ENCODE data around the gene DGKK. TPM values are rescaled to one million over a fixed set of nuclear protein-coding genes. Genes with fewer than 3 reads are reported as not detected.

Gene DGKK
- not detected in 2 replicates for total RNA-seq

DNA sequence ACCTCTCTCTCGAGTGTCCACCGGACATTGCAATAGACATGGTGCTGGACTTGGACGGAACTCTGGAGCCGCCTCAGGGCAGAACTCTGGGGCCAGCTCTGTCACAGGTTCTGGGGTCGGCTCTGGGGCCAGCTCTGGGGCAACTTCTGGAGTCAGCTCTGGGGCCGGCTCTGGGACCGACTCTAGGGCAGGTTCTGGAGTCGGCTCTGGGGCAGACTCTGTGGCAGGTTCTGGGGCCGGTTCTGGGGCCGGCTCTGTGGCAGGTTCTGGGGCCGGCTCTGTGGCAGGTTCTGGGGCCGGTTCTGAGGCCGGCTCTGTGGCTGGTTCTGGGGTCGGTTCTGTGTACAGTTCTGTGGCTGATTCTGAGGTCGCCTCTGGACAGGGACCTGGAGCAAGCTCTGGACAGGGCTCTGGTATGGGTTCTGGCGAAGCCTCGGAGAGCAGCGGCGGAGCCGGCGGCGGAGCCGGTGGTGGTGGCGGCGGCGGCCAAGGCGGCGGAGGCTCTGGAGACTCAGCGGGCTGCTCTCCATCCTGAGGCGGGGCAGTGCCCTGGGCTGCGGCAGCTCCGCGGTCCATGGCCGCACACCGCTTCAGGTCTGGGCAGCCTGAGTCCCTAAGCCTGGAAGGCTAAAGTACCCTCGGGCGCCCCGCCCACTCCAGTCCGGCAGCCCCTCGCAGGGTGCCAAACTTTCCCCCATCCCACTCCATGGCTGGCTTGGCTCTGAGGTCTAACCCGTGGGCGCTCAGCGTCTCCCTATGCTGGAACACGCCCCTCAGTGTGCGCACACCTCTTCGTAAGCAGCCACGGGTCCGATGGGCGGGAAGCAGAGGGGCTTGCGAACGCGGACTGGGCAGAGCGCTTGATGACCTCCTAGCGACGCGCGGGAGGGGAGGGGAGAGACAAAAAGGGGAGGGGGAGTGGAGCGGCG, at the start of gene DGKK:
Gene DGKK (minus strand): TSS at position 723 of the 929 bp plus-strand sequence. CDS start 147 bp downstream, at position 576.
- no peaks in the 10 kb centered on the region for H3K36me3 Mint-ChIP-seq (ENCODE audit: low read depth)
- H3K9me3 Mint-ChIP-seq: no peaks in the 10 kb centered on the region
- no peaks in the 10 kb centered on the region for H3K4me1 Mint-ChIP-seq (ENCODE audit: low read depth)
- peaks cover 39% of the 10 kb centered on the region for H3K27me3 Mint-ChIP-seq (ENCODE audit: insufficient read depth)
- no peak within 1 kb of the TSS for H3K4me3 Mint-ChIP-seq
- intact Hi-C loops (cut with micrococcal nuclease): no loop called here
- no peak within 1 kb of the TSS for H3K27ac Mint-ChIP-seq
- DNase-seq (ENCODE audit: low spot score): no peak

DNA sequence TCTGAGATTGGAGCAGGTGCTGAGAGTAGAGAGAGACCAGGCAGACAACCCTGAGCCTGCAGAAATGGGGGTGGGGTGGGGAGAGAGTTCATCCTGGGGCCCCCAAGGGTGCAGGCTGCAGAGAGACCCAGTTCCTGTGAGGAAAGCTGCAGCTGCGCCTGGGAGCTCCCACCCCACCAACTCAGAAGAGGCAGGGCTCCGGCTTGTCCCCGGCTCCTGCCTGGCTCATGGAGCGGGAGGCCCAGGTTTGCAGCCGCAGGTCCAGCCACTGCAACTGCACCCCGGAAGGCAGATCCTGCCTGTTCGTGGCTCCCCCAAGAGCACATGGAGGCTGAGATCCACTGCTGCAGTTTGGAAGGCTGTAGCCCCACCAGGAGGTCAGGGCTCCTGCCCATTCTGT, 44.2 kb upstream of the DGKK start:
- Mint-ChIP-seq H3K27ac (no peak overlapping the region), H3K27me3 (ENCODE audit: insufficient read depth) (peaks cover 7% of the 10 kb centered on the region), H3K4me1 (ENCODE audit: low read depth) (no peaks in the 10 kb centered on the region), H3K4me3 (no peak overlapping the region), H3K9me3 (no peaks in the 10 kb centered on the region), H3K36me3 (ENCODE audit: low read depth) (no peaks in the 10 kb centered on the region)
- intact Hi-C loops (cut with micrococcal nuclease): no loop called here
- DNase-seq (ENCODE audit: low spot score): no peak

DNA sequence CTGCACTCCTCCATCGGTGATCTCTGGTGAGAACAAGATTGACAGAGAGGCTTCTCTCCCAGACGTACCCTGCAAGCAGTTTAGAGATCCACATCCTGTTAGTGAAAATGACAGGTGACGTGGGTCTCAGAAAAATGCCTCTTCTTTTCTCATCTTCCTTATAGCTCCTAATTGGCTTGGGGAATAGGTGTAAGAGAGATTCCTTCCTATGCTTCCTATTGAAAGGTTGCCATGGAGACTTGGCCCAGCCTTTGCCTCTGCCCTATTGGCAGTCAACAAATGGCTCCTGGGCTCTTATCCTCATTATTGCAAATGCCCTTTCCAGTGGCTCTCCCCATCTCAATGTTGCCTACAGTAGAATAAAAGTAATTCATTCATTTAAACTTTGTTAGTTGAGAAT, 26.5 kb upstream of the DGKK start:
- Mint-ChIP-seq H3K4me1 (ENCODE audit: low read depth) (no peaks in the 10 kb centered on the region), H3K27me3 (ENCODE audit: insufficient read depth) (peaks cover 2% of the 10 kb centered on the region), H3K9me3 (no peaks in the 10 kb centered on the region), H3K4me3 (no peak overlapping the region), H3K27ac (no peak overlapping the region), H3K36me3 (ENCODE audit: low read depth) (no peaks in the 10 kb centered on the region)
- intact Hi-C loops (cut with micrococcal nuclease): no loop called here
- DNase-seq (ENCODE audit: low spot score): no peak

DNA sequence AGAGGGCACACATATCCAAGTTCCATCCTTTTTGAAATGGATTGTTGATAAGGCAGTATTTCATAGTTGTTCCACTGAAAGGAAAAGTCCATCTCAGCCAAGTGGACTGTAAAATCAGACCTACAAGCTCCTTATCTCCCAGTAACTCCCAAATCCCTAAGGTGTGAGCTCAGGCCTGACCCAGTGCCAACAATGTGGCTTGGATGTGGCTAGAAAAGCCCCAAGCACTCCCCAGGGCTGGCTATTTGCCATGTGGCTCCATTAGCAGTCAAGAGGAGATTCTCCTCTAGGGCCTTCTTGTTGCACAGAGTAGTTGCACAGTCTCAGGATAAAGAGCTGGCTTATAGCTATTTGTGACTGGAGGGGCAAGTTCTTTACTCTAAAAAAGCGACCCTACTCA, 25.0 kb upstream of the DGKK start:
- intact Hi-C loops (cut with micrococcal nuclease): no loop called here
- Mint-ChIP-seq H3K4me3 (no peak overlapping the region), H3K27me3 (ENCODE audit: insufficient read depth) (peaks cover 3% of the 10 kb centered on the region), H3K4me1 (ENCODE audit: low read depth) (no peaks in the 10 kb centered on the region), H3K27ac (no peak overlapping the region), H3K9me3 (no peaks in the 10 kb centered on the region), H3K36me3 (ENCODE audit: low read depth) (no peaks in the 10 kb centered on the region)
- no peak for DNase-seq (ENCODE audit: low spot score)

- Mint-ChIP-seq H3K27me3 (ENCODE audit: insufficient read depth) (peaks cover 3% of the 10 kb centered on the region), H3K36me3 (ENCODE audit: low read depth) (no peaks in the 10 kb centered on the region), H3K4me3 (no peak overlapping the region), H3K27ac (no peak overlapping the region), H3K9me3 (no peaks in the 10 kb centered on the region), H3K4me1 (ENCODE audit: low read depth) (no peaks in the 10 kb centered on the region)
- no peak for DNase-seq (ENCODE audit: low spot score)
- intact Hi-C loops (cut with micrococcal nuclease): no loop called here
Observed at GRCh38 chrX:50492720-50493119, 22.1 kb upstream of the DGKK start.

GRCh38 chrX:50484662-50485061, 14.0 kb upstream of the DGKK start:
- H3K36me3 Mint-ChIP-seq (ENCODE audit: low read depth): no peaks in the 10 kb centered on the region
- no peak overlapping the region for H3K4me3 Mint-ChIP-seq
- no peak for DNase-seq (ENCODE audit: low spot score)
- H3K4me1 Mint-ChIP-seq (ENCODE audit: low read depth): no peaks in the 10 kb centered on the region
- no peaks in the 10 kb centered on the region for H3K27me3 Mint-ChIP-seq (ENCODE audit: insufficient read depth)
- no peak overlapping the region for H3K27ac Mint-ChIP-seq
- intact Hi-C loops (cut with micrococcal nuclease): no loop called here
- H3K9me3 Mint-ChIP-seq: no peaks in the 10 kb centered on the region

GRCh38 chrX:50483283-50483682, 12.7 kb upstream of the DGKK start:
- H3K4me3 Mint-ChIP-seq: no peak overlapping the region
- no peaks in the 10 kb centered on the region for H3K4me1 Mint-ChIP-seq (ENCODE audit: low read depth)
- no peaks in the 10 kb centered on the region for H3K9me3 Mint-ChIP-seq
- intact Hi-C loops (cut with micrococcal nuclease): no loop called here
- no peak overlapping the region for H3K27ac Mint-ChIP-seq
- no peaks in the 10 kb centered on the region for H3K36me3 Mint-ChIP-seq (ENCODE audit: low read depth)
- H3K27me3 Mint-ChIP-seq (ENCODE audit: insufficient read depth): no peaks in the 10 kb centered on the region
- no peak for DNase-seq (ENCODE audit: low spot score)

GRCh38 chrX:50475208-50475607, 4.6 kb upstream of the DGKK start:
- Mint-ChIP-seq H3K36me3 (ENCODE audit: low read depth) (no peaks in the 10 kb centered on the region), H3K4me3 (no peak overlapping the region), H3K9me3 (no peaks in the 10 kb centered on the region), H3K4me1 (ENCODE audit: low read depth) (no peaks in the 10 kb centered on the region), H3K27me3 (ENCODE audit: insufficient read depth) (peaks cover 21% of the 10 kb centered on the region), H3K27ac (no peak overlapping the region)
- intact Hi-C loops (cut with micrococcal nuclease): no loop called here
- no peak for DNase-seq (ENCODE audit: low spot score)

DNA sequence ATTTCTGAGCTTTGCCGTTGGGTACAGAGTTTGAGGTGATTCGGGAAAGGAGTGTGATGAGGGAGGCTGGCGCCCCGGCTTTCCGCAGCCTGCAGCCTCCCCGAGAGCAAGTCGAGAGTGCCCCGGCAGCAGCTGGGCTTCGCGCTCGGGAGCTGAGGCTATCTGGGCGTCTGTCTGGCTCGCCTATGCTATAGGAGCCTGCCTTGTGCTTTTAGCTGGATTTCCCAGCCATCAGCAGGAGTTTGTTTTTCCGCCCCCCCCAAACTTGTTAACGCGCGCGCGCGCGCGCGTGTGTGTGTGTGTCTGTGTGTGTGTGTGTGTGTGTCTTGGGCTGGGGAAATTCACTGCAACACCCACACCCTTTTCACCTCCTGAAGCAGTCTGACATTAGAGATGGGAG, 765 bp upstream of the DGKK start:
- Mint-ChIP-seq H3K9me3 (no peaks in the 10 kb centered on the region), H3K4me1 (ENCODE audit: low read depth) (no peaks in the 10 kb centered on the region), H3K27me3 (ENCODE audit: insufficient read depth) (peaks cover 39% of the 10 kb centered on the region), H3K27ac (no peak overlapping the region), H3K36me3 (ENCODE audit: low read depth) (no peaks in the 10 kb centered on the region), H3K4me3 (no peak overlapping the region)
- intact Hi-C loops (cut with micrococcal nuclease): no loop called here
- DNase-seq (ENCODE audit: low spot score): no peak

DNA sequence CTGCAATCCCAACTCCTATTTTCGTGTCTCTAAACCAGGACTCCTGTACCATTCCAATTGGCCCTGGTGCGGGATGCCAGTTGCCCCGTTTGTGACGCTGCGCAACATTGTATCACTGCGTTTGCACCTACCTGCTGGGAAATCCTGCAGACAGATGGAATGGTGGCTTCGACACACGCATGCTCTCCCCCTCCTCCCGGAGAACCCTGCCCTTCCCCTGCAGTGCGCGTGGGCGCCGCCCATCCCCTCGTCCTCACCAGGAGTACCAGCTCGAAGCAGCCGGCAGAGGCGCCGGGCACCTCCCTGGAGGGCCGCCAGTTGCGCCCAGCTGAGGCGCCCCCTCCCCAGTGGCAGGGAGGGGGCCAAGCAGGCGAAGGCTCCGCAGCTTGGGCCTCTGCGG, 1.4 kb downstream of the DGKK start:
- intact Hi-C loops (cut with micrococcal nuclease): no loop called here
- peaks cover 41% of the 10 kb centered on the region for H3K27me3 Mint-ChIP-seq (ENCODE audit: insufficient read depth)

GRCh38 chrX:50459615-50460014, 11.0 kb downstream of the DGKK start:
- H3K27ac Mint-ChIP-seq: no peak overlapping the region
- intact Hi-C loops (cut with micrococcal nuclease): no loop called here

More for the DNA sequence above, 1.4 kb downstream of the DGKK start:
- DNase-seq (ENCODE audit: low spot score): no peak
- Mint-ChIP-seq H3K36me3 (ENCODE audit: low read depth) (no peaks in the 10 kb centered on the region), H3K4me1 (ENCODE audit: low read depth) (no peaks in the 10 kb centered on the region), H3K9me3 (no peaks in the 10 kb centered on the region), H3K4me3 (no peak overlapping the region), H3K27ac (no peak overlapping the region)

DNA sequence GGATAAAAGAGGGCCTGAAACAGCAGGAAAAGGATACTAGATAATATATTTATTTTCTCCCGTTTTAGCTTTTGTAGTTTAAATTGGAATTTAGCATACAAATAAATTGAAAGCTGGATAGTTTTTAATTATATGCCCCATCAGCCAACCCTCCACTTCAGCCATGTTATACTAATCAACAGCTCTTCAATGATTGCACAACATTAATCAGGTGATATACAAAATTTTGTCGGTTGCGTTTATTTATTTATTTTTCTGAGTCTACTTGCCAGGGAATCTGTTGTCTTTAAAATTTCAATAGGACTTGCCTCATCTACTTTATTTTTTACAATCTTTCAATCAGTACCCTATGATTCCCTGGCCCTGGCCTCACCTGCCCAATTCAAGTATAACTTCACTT, 12.1 kb downstream of the DGKK start:
- Mint-ChIP-seq H3K27me3 (ENCODE audit: insufficient read depth) (peaks cover 8% of the 10 kb centered on the region), H3K4me3 (no peak overlapping the region), H3K4me1 (ENCODE audit: low read depth) (no peaks in the 10 kb centered on the region), H3K27ac (no peak overlapping the region), H3K9me3 (no peaks in the 10 kb centered on the region), H3K36me3 (ENCODE audit: low read depth) (no peaks in the 10 kb centered on the region)
- intact Hi-C loops (cut with micrococcal nuclease): no loop called here
- no peak for DNase-seq (ENCODE audit: low spot score)

More at GRCh38 chrX:50459615-50460014, 11.0 kb downstream of the DGKK start:
- Mint-ChIP-seq H3K4me1 (ENCODE audit: low read depth) (no peaks in the 10 kb centered on the region), H3K4me3 (no peak overlapping the region), H3K9me3 (no peaks in the 10 kb centered on the region), H3K36me3 (ENCODE audit: low read depth) (no peaks in the 10 kb centered on the region), H3K27me3 (ENCODE audit: insufficient read depth) (peaks cover 11% of the 10 kb centered on the region)
- no peak for DNase-seq (ENCODE audit: low spot score)

DNA sequence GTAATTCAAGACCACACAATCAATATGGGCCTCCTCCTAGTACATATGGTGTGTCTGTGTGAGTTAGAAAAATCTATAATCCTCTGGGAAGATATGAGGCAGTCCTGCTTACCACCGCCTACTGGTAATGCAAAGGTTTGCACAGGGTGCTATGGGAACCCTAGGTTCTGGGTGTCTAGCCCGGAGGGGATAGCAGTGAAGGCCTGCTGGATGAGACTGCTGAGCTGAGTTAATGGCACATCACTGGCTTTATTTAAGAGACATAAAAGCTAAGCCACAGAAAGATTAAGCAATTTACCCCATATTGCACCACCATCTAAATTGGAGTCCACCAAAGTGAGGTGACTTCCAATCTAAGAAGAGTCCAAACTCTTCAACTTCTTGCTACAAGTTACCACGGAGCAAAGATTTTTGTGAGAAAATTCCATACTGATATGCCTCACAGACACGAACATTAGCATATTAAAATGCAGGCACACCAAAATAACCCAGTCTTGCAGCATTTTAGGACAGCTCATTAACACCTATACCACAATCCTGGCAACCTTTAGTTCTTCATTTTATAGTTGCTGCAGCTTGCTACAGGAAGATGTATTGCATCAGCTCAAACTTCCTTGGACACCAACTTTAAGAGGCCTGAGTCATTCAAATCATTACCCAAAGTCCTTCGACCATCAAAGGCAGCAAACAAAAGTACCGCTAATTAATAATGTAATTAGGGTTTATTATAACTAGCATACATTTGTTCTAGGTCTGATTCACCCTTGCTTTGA, 13.7 kb downstream of the DGKK start:
- Mint-ChIP-seq H3K4me1 (ENCODE audit: low read depth) (no peaks in the 10 kb centered on the region), H3K27me3 (ENCODE audit: insufficient read depth) (peaks cover 3% of the 10 kb centered on the region), H3K9me3 (no peaks in the 10 kb centered on the region), H3K36me3 (ENCODE audit: low read depth) (no peaks in the 10 kb centered on the region), H3K4me3 (no peak overlapping the region), H3K27ac (no peak overlapping the region)
- intact Hi-C loops (cut with micrococcal nuclease): no loop called here
- no peak for DNase-seq (ENCODE audit: low spot score)

Measured in activated T-helper 1 cell treated with anti-CD3 and anti-CD28 coated beads, Interleukin-12 subunit alpha, Interleukin-12 subunit beta, Interleukin-2, Interleukin-4 antibody, amounts not matched to agents 30 ng/mL and 10 ng/mL and 1 ng/mL, durations not matched to agents 14 hours and 24 hours and 36 hours (primary cell).